H9 (cell line): ENCODE data around the gene RBM44. TPM values are rescaled to one million over a fixed set of nuclear protein-coding genes. Genes with fewer than 3 reads are reported as not detected.

Experiments used
- DNase-seq: peaks from one replicate; pipeline ENCODE4 v3.0.0-alpha.2; 2017
- H2AFZ ChIP-seq: one replicate; pipeline ENCODE4 v1.6.1; 2013; ENCODE audit warnings: mild to moderate bottlenecking, low read length, control low read depth, moderate library complexity
- H2AK5ac ChIP-seq: 2 replicates; pipeline ENCODE4 v1.6.1; 2013; ENCODE audit warnings: low read length, control low read depth, mixed read lengths; ENCODE audit not compliant: insufficient read length
- H2BK120ac ChIP-seq: one replicate; pipeline ENCODE4 v1.6.1; 2013; ENCODE audit warnings: low read depth, mild to moderate bottlenecking, low read length, control low read depth, inconsistent platforms; ENCODE audit not compliant: poor library complexity, severe bottlenecking
- H2BK12ac ChIP-seq: 2 replicates; pipeline ENCODE4 v1.6.1; 2013; ENCODE audit warnings: low read length, control low read depth, mixed read lengths, low read depth; ENCODE audit not compliant: insufficient read length
- H2BK15ac ChIP-seq: 2 replicates; pipeline ENCODE4 v1.6.1; 2013; ENCODE audit warnings: low read depth, low read length, control low read depth
- H2BK20ac ChIP-seq: one replicate; pipeline ENCODE4 v1.6.1; 2013; ENCODE audit warnings: low read depth, mild to moderate bottlenecking, low read length, control low read depth, inconsistent platforms; ENCODE audit not compliant: poor library complexity, severe bottlenecking
- H2BK5ac ChIP-seq: 2 replicates; pipeline ENCODE4 v1.6.1; 2013; ENCODE audit warnings: low read length, control low read depth, mixed read lengths; ENCODE audit not compliant: insufficient read length
- H3K14ac ChIP-seq: 2 replicates; pipeline ENCODE4 v1.6.1; 2013; ENCODE audit warnings: low read length, control low read depth; ENCODE audit not compliant: insufficient read depth
- H3K18ac ChIP-seq: 2 replicates; pipeline ENCODE4 v1.6.1; 2013; ENCODE audit warnings: low read depth, mild to moderate bottlenecking, mixed read lengths, low read length, control low read depth; ENCODE audit not compliant: insufficient read length
- H3K23ac ChIP-seq: 2 replicates; pipeline ENCODE4 v1.6.1; 2013; ENCODE audit warnings: low read length, control low read depth, mixed read lengths, low read depth; ENCODE audit not compliant: insufficient read length
- H3K23me2 ChIP-seq: 2 replicates; pipeline ENCODE4 v1.6.1; 2013; ENCODE audit warnings: low read depth, mild to moderate bottlenecking, mixed read lengths, low read length, control low read depth; ENCODE audit not compliant: insufficient read length, poor library complexity, severe bottlenecking
- H3K27ac ChIP-seq: 2 replicates; pipeline ENCODE4 v1.5.1; 2013; ENCODE audit warnings: low read length, control low read depth, mixed read lengths, low read depth; ENCODE audit not compliant: insufficient read length
- H3K27me3 ChIP-seq: 2 replicates; pipeline ENCODE4 v1.6.1; 2013; ENCODE audit warnings: low read length, control low read depth, inconsistent platforms; ENCODE audit not compliant: insufficient read depth
- H3K4ac ChIP-seq: 2 replicates; pipeline ENCODE4 v1.6.1; 2013; ENCODE audit warnings: low read depth, mild to moderate bottlenecking, control low read depth, inconsistent platforms, low read length, moderate library complexity
- H3K4me1 ChIP-seq: 2 replicates; pipeline ENCODE4 v1.6.1; 2013; ENCODE audit warnings: low read length, control low read depth, inconsistent platforms; ENCODE audit not compliant: insufficient read depth
- H3K4me2 ChIP-seq: 2 replicates; pipeline ENCODE4 v1.6.1; 2013; ENCODE audit warnings: low read length, control low read depth, mixed read lengths; ENCODE audit not compliant: insufficient read length, insufficient read depth
- H3K56ac ChIP-seq: 2 replicates; pipeline ENCODE4 v1.6.1; 2013; ENCODE audit warnings: low read depth, mild to moderate bottlenecking, mixed read lengths, low read length, control low read depth; ENCODE audit not compliant: insufficient read length
- H3K79me1 ChIP-seq: 2 replicates; pipeline ENCODE4 v1.6.1; 2013; ENCODE audit warnings: low read depth, mild to moderate bottlenecking, moderate library complexity, low read length, control low read depth, inconsistent platforms; ENCODE audit not compliant: insufficient read depth, poor library complexity, severe bottlenecking
- H3K79me2 ChIP-seq: 2 replicates; pipeline ENCODE4 v1.6.1; 2013; ENCODE audit warnings: low read length, control low read depth, inconsistent platforms; ENCODE audit not compliant: insufficient read depth
- H3K9ac ChIP-seq: 2 replicates; pipeline ENCODE4 v1.6.1; 2013; ENCODE audit warnings: low read length, control low read depth, mixed read lengths; ENCODE audit not compliant: insufficient read length; ENCODE audit errors: extremely low read depth
- H3K9me3 ChIP-seq: one replicate; pipeline ENCODE4 v1.6.1; 2013; ENCODE audit warnings: low read depth, low read length, inconsistent platforms; ENCODE audit not compliant: control insufficient read depth
- H3T11ph ChIP-seq: one replicate; pipeline ENCODE4 v1.6.1; 2013; ENCODE audit warnings: mild to moderate bottlenecking, low read length, control low read depth, inconsistent platforms
- H4K20me1 ChIP-seq: one replicate; pipeline ENCODE4 v1.6.1; 2013; ENCODE audit not compliant: control insufficient read depth, insufficient read length, insufficient read depth
- H4K5ac ChIP-seq: 2 replicates; pipeline ENCODE4 v1.6.1; 2013; ENCODE audit warnings: low read depth, mild to moderate bottlenecking, mixed read lengths, low read length, control low read depth; ENCODE audit not compliant: insufficient read length
- H4K8ac ChIP-seq: replicated peaks from 2 replicates; pipeline ENCODE4 v1.6.1; 2013; ENCODE audit warnings: low read length, control low read depth, mixed read lengths, low read depth; ENCODE audit not compliant: insufficient read length
- H4K91ac ChIP-seq: 2 replicates; pipeline ENCODE4 v1.6.1; 2013; ENCODE audit warnings: low read depth, mild to moderate bottlenecking, moderate library complexity, mixed read lengths, low read length, control low read depth; ENCODE audit not compliant: insufficient read length
- H3K27ac Mint-ChIP-seq, 3 experiments: 2 replicates in 2 of 3; 3 replicates in 1 of 3; pipeline ENCODE4 v1.8.0; 2020 to 2021; ENCODE audit warnings: mixed read lengths in 3 of 3, mild to moderate bottlenecking in 1 of 3, moderate library complexity in 1 of 3
- H3K27me3 Mint-ChIP-seq: 2 replicates; pipeline ENCODE4 v1.8.0; 2021; ENCODE audit warnings: low read depth, mild to moderate bottlenecking, moderate library complexity, mixed read lengths
- H3K36me3 Mint-ChIP-seq, 3 experiments: 2 replicates in 2 of 3; 3 replicates in 1 of 3; pipeline ENCODE4 v1.8.0; 2020 to 2021; ENCODE audit warnings: low read depth in 3 of 3, mixed read lengths in 3 of 3; ENCODE audit not compliant: insufficient read depth in 1 of 3
- H3K4me1 Mint-ChIP-seq, 2 experiments: 2 replicates each; pipeline ENCODE4 v1.8.0; 2020; ENCODE audit warnings: mixed read lengths in 2 of 2
- H3K4me3 Mint-ChIP-seq, 2 experiments: 2 replicates in 1 of 2; 3 replicates in 1 of 2; pipeline ENCODE4 v1.8.0; 2020 to 2021; ENCODE audit warnings: mild to moderate bottlenecking in 2 of 2, mixed read lengths in 2 of 2, moderate library complexity in 1 of 2
- H3K9me3 Mint-ChIP-seq, 2 experiments: 2 replicates in 1 of 2; 3 replicates in 1 of 2; pipeline ENCODE4 v1.8.0; 2020; ENCODE audit warnings: mild to moderate bottlenecking in 2 of 2, mixed read lengths in 2 of 2, moderate library complexity in 1 of 2
- WGBS: extraction: QIAGEN DNeasy Blood & Tissue Kit; methylation state at CpG from one replicate; pipeline ENCODE4 v1.1.7; 2013; ENCODE audit warnings: missing lambda C conversion rate, low lambda C conversion rate, mixed read lengths; ENCODE audit not compliant: insufficient read length; ENCODE audit errors: extremely low coverage; 5-methylcytosine and 5-hydroxymethylcytosine counted together
- total RNA-seq: library from RNA; stranded (reverse); gene quantifications from 2 replicates; pipeline ENCODE4 v1.2.1, GENCODE V29; 2021
- TF ChIP-seq, protein P1 (sequence below): fragments of 200-600 bp; sonication (generic); conservative IDR thresholded peaks from 3 replicates; pipeline ENCODE4 v1.8.0; 2021; ENCODE audit warnings: antibody characterized with exemption, mild to moderate bottlenecking

The RBM44 gene
- total RNA-seq, 1 experiment from 2014 or later, result 0.15 TPM

DNA sequence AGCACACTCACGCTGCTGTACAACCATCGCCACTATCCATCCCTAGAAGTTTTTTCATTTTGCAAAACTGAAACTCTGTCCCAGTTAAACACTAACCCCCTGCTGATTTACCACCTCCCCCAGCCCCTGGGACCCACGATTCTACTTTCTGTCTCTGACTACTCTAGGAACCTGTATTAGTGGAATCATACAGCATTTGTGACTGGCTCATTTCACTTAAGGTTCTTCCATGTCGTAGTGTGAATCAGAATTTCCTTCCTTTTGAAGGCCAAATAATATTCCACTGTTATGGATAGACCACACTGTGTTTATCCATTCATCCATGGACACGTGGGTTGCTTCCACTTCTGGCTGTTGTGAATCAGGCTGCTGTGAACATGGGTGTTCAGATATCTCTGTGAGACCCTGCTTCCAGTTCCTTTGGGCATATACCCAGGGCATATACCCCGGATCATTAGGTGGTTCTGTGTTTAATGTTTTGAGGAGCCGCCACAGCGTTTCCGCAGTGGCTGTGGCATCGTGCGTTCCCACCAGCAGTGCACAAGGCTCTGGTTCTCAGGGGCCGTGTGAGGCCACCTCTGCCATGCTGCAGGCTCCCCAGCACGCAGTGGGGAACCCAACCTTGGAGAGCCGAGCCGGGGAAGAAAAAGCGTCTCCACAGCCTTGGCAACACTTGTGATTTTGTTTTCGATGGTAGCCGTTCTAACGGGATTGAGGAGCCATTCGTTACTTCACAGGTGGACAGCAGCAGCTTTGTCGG is 70.9 kb downstream of the RBM44 start:
- Histone ChIP-seq H2BK15ac (no peak overlapping the region), H3K79me2 (no peaks in the 10 kb centered on the region), H3K9me3 (no peaks in the 10 kb centered on the region), H3K4me1 (no peaks in the 10 kb centered on the region; the same call in 1 of the 2 replicates), H4K5ac (no peak overlapping the region), H3K14ac (no peak overlapping the region), H3K27me3 (no peaks in the 10 kb centered on the region), H3K23ac (no peak overlapping the region), H3T11ph (no peak overlapping the region), H2AK5ac (no peak overlapping the region), H3K4me2 (no peak overlapping the region), H3K56ac (no peak overlapping the region), H3K18ac (no peak overlapping the region), H2BK120ac (no peak overlapping the region), H2BK5ac (no peak overlapping the region), H4K8ac (no peak overlapping the region), H3K4ac (no peak overlapping the region), H2BK12ac (no peak overlapping the region), H3K9ac (no peak overlapping the region), H3K79me1 (no peaks in the 10 kb centered on the region), H4K20me1 (no peaks in the 10 kb centered on the region), H2AFZ (no peak overlapping the region), H3K27ac (no peak overlapping the region), H3K23me2 (no peaks in the 10 kb centered on the region), H2BK20ac (no peak overlapping the region), H4K91ac (no peak overlapping the region)
- WGBS, result no CpG with 5 or more reads among the region's 21 CpGs
- Mint-ChIP-seq H3K27me3 (peaks cover 2% of the 10 kb centered on the region; the same call in 1 of the 2 replicates), H3K9me3 (no peaks in the 10 kb centered on the region), H3K4me1 (peaks cover 5 to 8% of the 10 kb centered on the region in 2 experiments), H3K36me3 (no peaks in the 10 kb centered on the region; a peak in 1 of 7 replicates), H3K27ac (no peak overlapping the region), H3K4me3 (no peak overlapping the region)
- TF ChIP-seq, protein P1, sequence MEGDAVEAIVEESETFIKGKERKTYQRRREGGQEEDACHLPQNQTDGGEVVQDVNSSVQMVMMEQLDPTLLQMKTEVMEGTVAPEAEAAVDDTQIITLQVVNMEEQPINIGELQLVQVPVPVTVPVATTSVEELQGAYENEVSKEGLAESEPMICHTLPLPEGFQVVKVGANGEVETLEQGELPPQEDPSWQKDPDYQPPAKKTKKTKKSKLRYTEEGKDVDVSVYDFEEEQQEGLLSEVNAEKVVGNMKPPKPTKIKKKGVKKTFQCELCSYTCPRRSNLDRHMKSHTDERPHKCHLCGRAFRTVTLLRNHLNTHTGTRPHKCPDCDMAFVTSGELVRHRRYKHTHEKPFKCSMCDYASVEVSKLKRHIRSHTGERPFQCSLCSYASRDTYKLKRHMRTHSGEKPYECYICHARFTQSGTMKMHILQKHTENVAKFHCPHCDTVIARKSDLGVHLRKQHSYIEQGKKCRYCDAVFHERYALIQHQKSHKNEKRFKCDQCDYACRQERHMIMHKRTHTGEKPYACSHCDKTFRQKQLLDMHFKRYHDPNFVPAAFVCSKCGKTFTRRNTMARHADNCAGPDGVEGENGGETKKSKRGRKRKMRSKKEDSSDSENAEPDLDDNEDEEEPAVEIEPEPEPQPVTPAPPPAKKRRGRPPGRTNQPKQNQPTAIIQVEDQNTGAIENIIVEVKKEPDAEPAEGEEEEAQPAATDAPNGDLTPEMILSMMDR, result no peak
- DNase-seq, result no peak
